Activated CD4-positive, alpha-beta T cell treated with anti-CD3 and anti-CD28 coated beads, Interleukin-2, Interleukin-6, amounts not matched to agents 100 ng/mL and 50 ng/mL, durations not matched to agents 16 hours and 8 hours (primary cell): ENCODE results near the gene LRTM2.

Experiments
- DNase-seq: peaks from one replicate; pipeline ENCODE4 v3.0.0-alpha.2; 2020

The LRTM2 gene

GRCh38 chr12:1844223-1844622 lies 23.9 kb downstream of the LRTM2 start:
- no peak for DNase-seq

DNA sequence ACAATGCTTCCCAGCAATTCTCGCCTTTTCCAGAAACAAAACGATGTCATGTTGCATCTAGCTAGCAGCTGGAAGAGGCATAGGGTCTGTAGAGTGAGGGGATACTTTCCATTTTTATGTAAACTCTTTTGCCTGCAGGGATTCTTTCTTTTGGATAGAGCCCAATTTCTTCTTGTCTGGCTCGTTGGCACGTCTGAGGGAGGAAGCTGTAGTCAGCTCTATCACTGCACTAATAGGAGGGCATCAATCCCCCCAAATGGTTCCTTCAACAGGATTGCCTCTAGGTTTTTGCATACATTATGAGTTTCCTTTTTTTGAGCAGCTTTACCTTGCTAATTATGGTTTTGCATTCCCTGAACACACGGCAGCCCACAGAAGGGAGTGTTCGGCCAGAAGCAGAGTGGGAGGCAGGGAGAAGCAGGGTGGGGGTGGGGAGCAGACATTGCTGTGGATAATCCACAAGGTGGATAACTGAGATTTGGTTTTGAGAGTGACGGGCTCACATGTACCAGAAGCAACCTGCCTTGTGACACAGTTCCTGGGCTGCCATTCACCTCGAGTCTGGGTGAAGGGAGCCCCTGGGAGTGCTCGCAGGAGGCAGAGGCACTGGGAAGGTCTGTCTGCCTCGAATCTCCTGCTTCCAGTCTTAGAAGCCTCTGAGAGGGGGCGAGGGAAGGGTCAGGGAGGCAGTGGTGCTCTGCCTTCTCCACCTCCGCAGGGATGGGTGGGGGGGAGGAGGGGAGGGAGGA lies 24.5 kb downstream of the LRTM2 start:
- no peak for DNase-seq

GRCh38 chr12:1845427-1845826 lies 25.1 kb downstream of the LRTM2 start:
- DNase-seq, result no peak

DNA sequence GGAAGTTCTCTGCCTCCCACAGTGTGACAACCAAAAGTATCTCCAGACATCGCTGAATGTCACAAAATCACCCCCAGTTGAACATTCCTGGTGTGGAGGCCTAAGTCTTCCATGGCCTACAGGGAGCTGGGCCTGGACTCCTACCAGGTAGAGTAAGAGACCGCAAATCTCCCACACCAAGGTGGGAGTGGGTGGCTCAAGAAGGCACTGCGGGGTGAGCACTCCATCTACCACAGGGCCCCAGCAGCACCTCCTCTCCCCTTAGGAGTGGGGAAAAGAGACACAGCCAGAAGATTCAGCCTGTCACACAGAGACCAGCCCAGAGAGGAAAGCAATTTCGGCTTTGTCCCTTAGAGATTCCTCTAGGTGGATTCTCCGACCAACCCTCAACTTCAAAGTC lies 25.5 kb downstream of the LRTM2 start:
- no peak for DNase-seq

- DNase-seq, result no peak
Observed at GRCh38 chr12:1846421-1847405, 26.3 kb downstream of the LRTM2 start.

DNA sequence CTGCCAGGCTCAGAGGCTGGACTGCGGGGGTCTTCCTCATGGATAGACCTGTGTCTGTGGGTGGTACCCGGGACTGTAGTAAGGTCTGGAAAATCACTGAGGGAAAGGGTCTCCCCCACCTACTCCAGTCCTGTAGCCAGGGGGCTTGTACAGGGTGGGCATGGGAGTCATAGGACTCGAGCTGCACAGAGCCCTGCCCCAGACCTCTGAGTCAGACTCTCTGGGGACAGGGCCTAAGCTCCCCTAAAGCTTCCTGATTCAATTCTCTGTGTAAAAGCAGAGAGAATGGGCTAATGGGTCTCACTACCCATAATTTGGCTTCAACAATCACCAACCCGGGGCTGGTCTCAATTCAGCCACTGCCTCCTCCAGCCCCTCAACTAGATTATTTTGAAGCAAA lies 27.0 kb downstream of the LRTM2 start:
- no peak for DNase-seq

DNA sequence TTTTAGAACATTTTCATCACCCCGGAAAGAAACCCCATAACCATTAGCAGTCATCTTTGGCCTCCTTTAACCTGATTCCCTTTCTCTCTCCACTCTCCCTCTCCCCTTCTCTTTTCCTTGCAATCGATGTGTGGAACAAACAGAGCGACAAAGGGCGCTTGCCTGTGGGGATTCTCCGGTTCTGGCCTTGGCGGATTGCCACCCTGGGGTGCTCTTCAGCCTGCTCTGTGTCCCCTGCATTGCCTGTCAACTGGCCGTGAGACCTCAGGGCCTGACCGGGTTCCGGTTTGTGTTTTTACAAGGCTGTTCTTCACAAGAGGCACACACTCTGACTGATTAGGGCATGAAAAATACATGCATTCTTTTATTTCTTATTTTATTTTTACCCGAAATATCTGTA lies 27.8 kb downstream of the LRTM2 start:
- no peak for DNase-seq

- no peak for DNase-seq
Observed at GRCh38 chr12:1848745-1849144, 28.4 kb downstream of the LRTM2 start.

DNA sequence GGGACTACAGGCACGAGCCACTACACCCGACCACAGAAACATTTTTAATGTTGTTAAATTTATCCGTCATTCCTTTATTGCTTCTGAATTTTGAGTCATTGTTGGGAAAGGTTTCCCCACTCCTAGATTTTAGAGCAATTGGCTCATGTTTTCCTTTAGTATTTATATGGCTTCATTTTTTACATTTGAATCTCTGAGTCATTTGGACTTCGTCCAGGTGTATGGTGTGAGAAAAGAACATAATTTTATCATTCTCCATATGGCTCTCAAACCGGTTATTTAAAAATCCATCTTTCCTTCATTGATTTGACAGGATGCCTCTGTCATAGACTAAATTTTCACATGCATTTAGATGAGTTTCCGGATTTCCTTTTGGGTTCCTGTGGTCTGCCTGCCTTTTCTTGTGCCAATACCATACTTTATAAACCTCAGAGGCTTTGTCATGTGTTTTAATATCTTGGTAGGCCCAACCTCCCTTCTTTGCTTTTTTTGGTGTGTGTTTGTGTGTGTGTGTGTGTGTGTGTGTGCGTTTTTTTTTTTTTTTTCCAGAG lies 30.9 kb downstream of the LRTM2 start:
- DNase-seq, result no peak

DNA sequence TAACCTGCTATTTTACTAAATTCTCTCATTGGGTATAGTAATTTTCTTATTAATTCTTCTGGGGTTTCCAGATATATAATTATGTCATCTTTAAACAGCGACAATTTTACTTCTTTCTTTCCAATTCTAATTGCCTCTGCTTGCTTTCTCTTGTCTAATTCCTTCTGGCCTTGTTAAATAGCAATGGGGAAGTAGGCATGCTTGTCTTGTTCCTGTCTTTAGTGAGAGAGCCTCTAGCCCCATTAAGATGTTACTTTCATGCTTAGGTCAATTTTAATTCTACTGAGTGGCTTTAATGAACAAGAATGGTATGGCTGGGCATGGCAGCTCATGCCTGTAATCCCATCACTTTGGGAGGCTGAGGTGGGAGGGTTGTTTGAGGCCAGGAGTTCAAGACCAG lies 31.7 kb downstream of the LRTM2 start:
- no peak for DNase-seq

- DNase-seq, result no peak
Observed at GRCh38 chr12:1853716-1854115, 33.4 kb downstream of the LRTM2 start.

DNA sequence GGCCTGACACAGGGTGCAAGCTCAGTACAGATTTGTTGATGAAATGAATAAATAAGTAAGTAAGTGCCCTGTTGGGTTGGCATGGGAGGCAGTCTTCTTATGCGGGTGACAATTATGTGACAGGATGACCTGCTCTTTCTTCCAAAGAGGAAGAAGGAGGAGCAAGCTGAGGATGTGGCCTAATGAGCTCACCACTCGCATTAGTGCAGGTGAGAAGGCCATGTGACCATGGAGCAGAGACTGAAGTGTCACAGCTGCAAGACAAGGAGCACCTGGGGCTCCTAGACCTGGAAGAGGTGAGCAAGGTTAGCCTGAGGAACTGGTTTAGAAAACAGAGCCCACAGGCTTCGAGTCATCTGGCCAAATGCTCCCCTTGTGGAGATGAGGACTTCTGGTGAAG lies 34.9 kb downstream of the LRTM2 start:
- no peak for DNase-seq

GRCh38 chr12:1857086-1857485 lies 36.7 kb downstream of the LRTM2 start:
- no peak for DNase-seq

DNA sequence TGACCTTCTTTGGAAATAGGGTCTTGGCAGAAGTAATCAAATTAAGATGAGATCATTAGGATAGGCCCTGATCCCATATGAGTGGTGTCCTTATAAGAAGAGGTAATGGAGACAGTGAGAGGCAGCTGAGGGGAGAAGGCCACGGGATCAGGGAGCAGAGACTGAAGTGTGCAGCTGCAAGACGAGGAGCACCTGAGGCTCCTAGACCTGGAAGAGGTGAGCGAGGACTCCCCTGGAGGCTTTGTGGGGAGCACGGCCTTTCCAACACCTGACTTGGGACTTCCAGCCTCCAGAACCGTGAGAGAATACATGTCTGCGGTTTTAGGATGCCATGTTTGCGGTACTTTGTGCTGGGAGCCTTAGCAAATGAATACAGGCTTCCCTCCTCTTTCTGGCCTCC lies 37.5 kb downstream of the LRTM2 start:
- DNase-seq, result no peak

DNA sequence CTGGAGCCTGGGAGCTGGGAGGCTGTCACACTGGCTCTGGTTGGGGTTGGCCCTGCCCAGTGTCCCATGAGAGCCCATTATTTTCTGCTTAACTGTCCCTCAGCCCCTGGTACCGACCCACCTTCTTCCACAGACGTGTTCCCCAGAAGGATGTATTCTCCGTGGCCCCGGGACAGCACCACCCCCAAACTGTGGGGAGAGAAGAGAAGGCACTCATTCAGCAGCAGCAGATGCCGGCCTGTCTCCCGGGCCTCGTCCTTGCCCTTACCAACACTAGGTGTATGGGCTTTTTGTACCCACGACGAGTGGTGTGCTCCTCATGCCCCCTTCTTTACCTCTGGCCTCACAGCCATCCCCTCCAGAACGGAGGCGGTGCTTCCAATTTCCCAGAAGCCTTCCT lies 38.1 kb downstream of the LRTM2 start:
- DNase-seq, result no peak

GRCh38 chr12:1859643-1860042 lies 39.3 kb downstream of the LRTM2 start:
- DNase-seq, result no peak

DNA sequence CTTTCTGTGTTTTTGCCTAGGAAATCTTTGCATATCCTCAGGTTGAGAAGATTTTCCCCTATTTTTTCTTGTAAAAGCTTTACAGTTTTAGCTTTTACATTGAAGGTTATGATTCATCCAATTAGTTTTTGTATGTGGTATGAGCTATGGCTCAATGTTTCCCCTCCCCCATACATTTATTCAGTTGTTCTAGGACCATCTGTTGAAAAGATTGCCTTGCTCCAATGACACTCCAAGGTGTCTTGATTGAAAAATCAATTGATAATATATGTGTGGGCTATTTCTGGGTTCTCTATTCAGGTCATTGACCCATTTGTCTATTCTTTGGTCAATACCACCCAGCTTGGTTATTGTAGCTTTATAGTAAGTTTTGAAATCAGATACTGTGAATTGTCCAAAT lies 42.6 kb downstream of the LRTM2 start:
- no peak for DNase-seq

DNA sequence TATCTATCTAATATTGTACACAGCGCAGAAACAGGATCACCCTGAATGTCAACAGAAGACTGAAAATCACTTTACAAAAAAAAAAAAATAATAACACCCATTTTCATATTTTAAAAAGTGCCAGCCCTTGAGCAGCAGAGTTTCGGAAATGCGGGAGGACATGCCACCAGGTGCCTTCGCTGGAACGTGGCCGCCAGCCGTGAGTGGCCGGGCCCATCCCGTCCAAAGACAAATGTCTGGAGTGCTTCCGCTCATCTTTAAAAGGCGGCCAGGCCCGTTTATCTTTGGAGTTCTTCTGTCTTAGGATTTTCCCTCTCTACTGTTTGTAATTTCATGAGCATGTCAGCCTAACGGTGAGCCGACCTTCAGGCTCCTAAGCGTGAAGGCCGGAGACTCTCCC lies 43.5 kb downstream of the LRTM2 start:
- DNase-seq, result no peak

- DNase-seq, result no peak
Observed at GRCh38 chr12:1864456-1864855, 44.1 kb downstream of the LRTM2 start.

GRCh38 chr12:1864867-1865266 lies 44.5 kb downstream of the LRTM2 start:
- no peak for DNase-seq

DNA sequence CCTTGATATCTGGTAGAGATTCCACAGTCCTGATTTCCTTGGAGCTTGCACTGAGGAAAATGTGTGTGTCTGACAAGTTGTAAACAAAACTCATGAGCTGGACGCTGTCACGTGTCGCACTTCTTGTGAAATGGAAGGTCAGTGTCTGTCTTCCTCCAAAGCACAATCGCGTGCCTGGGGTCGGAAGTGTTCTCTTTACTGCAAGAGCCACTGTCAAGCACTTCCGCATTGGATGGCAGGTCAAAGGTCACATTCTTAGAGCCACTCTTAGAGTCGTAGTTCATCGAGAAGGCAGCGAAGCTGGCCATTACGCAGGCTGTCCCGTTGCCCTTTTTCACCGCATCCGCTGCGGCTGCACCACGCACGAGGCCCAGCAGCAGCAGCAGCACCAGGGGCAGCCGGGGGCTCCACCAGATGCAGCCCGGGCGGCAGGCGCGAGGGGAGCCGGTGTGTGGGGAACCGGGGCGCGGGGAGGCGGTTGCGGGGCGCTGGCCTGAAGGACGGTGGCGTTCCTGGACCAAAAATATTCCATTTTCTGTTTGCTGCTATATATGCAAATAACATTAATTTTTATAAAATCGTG lies 45.0 kb downstream of the LRTM2 start:
- no peak for DNase-seq

DNA sequence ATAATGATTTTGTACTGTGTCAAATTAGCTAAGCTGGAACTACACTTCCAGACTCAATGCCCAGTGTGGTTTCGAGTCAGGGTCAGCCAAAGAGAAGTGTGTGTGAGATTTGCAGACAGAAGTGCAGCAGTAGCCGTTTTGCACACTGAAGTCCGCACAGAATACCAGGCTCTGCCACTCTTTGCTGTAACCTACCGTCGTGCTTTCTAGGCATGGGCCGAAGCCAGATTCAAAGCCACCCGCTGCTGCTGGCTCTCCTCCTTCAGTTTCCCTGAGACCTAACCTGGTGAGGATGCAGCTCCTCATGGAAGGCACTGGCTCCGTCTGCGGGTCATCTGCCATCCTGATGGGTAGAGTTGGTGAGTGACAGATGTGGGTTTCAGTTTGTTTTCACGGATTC lies 48.8 kb downstream of the LRTM2 start:
- DNase-seq, result no peak

GRCh38 chr12:1870086-1870485 lies 49.7 kb downstream of the LRTM2 start:
- no peak for DNase-seq
